Activated T-cell treated with anti-CD3 and anti-CD28 coated beads for 24 hours (primary cell): ENCODE measurements around the gene APOBEC3F.
"Not testable (repeated sequence)": the region's sequence is repeated elsewhere in the genome, so short reads cannot be mapped to it uniquely, and the experiment has no call there.

Experiments used
- DNase-seq: peaks from one replicate; pipeline ENCODE4 v3.0.0-alpha.2; 2020; ENCODE audit warnings: low read depth

The APOBEC3F gene

GRCh38 chr22:39073981-39074380 is 33.3 kb downstream of the APOBEC3F start:
- no peak for DNase-seq

GRCh38 chr22:39076155-39077025 is 35.7 kb downstream of the APOBEC3F start:
- not testable (repeated sequence) for DNase-seq

GRCh38 chr22:39077026-39077840 is 36.6 kb downstream of the APOBEC3F start, which contains the start of gene APOBEC3G:
TSS of gene APOBEC3G (plus strand) at chr22:39077275. CDS start at chr22:39077362, 87 bp downstream.
- peak; percentile 39 for DNase-seq

GRCh38 chr22:39077912-39078311 is 37.2 kb downstream of the APOBEC3F start:
- DNase-seq: not testable (repeated sequence)

- DNase-seq: no peak
Observed at GRCh38 chr22:39078329-39078728, 37.7 kb downstream of the APOBEC3F start.

- DNase-seq: not testable (repeated sequence)
Observed at GRCh38 chr22:39079054-39079637, 38.5 kb downstream of the APOBEC3F start.

GRCh38 chr22:39080052-39080762 is 39.5 kb downstream of the APOBEC3F start:
- DNase-seq: no peak

- no peak for DNase-seq
Observed at GRCh38 chr22:39081016-39081415, 40.4 kb downstream of the APOBEC3F start.

GRCh38 chr22:39081598-39081997 is 40.9 kb downstream of the APOBEC3F start:
- DNase-seq: no peak

- DNase-seq: no peak
Observed at GRCh38 chr22:39083212-39084165, 42.8 kb downstream of the APOBEC3F start.

GRCh38 chr22:39084666-39085065 is 44.0 kb downstream of the APOBEC3F start:
- DNase-seq: no peak

GRCh38 chr22:39087098-39087497 is 46.4 kb downstream of the APOBEC3F start:
- DNase-seq: no peak

GRCh38 chr22:39087881-39088684 is 47.4 kb downstream of the APOBEC3F start:
- DNase-seq: no peak

GRCh38 chr22:39088685-39089032 is 48.0 kb downstream of the APOBEC3F start:
- no peak for DNase-seq

- no peak for DNase-seq
Observed at GRCh38 chr22:39089928-39090327, 49.3 kb downstream of the APOBEC3F start.

GRCh38 chr22:39090426-39091064 is 49.9 kb downstream of the APOBEC3F start:
- DNase-seq: peak; percentile 62

GRCh38 chr22:39091126-39092081 is 50.7 kb downstream of the APOBEC3F start:
- no peak for DNase-seq
